Left lung (tissue), 10 donors: Measurements from ENCODE around the gene MAPT. TPM values are rescaled to one million over a fixed set of nuclear protein-coding genes. Genes with fewer than 3 reads are reported as not detected.
"Not testable (repeated sequence)": the region's sequence is repeated elsewhere in the genome, so short reads cannot be mapped to it uniquely, and the experiment has no call there.

Experiments
- ATAC-seq: fragments of 200-7000 bp; cut with Tn5 transposase; one replicate; pipeline ENCODE4 v1.9.1; 2020; ENCODE audit warnings: moderate library complexity
- DNase-seq, 4 donors: peaks; one replicate each; pipeline ENCODE4 v3.0.0-alpha.2; 2013 to 2020
- H3K27ac ChIP-seq, 2 donors: fragments of 200-600 bp; sonication (generic) in 1 of 2; one replicate each; pipeline versions ENCODE4 v1.5.0 to v1.8.0; 2020 to 2021
- H3K27me3 ChIP-seq, 2 donors: fragments of 200-600 bp; sonication (generic) in 1 of 2; one replicate each; pipeline versions ENCODE4 v1.5.0 to v1.8.0; 2020 to 2021
- H3K36me3 ChIP-seq, 2 donors: fragments of 200-600 bp; sonication (generic) in 1 of 2; one replicate each; pipeline versions ENCODE4 v1.5.0 to v1.8.0; 2020 to 2021
- H3K4me1 ChIP-seq, 2 donors: fragments of 200-600 bp; one replicate each; pipeline ENCODE4 v1.8.0; 2021
- H3K4me3 ChIP-seq, 2 donors: fragments of 200-600 bp; sonication (generic) in 1 of 2; one replicate each; pipeline versions ENCODE4 v1.5.0 to v1.8.0; 2020 to 2021; ENCODE audit warnings: mild to moderate bottlenecking in 1 of 2
- H3K9me3 ChIP-seq, 2 donors: fragments of 200-600 bp; sonication (generic) in 1 of 2; one replicate each; pipeline versions ENCODE4 v1.5.0 to v1.8.0; 2020 to 2021
- intact Hi-C, 2 donors: fragments of 100-400 bp; cut with DNase I; formaldehyde crosslinking; loops; one replicate each; pipeline versions ENCODE4 v1.11.2 to v1.14.2; 2022
- polyA plus RNA-seq, 6 donors: library from polyadenylated mRNA; unstranded; fragments of 120-200 nt; gene quantifications; one replicate each; pipeline ENCODE4 v1.2.1, GENCODE V29; 2013; ENCODE audit not compliant: insufficient read length in 6 of 6
- total RNA-seq, 2 donors: library from RNA; stranded (reverse); fragmentation: NEBNext Ultra II Directional; extraction: Animal tissue kit (Norgen Biotek cat#: 25700); gene quantifications; one replicate each; pipeline ENCODE4 v1.2.1, GENCODE V29; 2021
- TF ChIP-seq, protein P1 (sequence below), 2 donors: fragments of 200-600 bp; sonication (generic) in 1 of 2; IDR thresholded peaks; one replicate each; pipeline versions ENCODE4 v1.5.0 to v1.8.0; 2021; ENCODE audit warnings: antibody characterized with exemption in 2 of 2
- donor health status: DM: no; HTN: yes; CAD: no.
- donor health status: DM: no; HTN: no; CAD: no.

The MAPT gene
- total and polyA plus RNA-seq, 8 donors, result 0.99 to 7.7 (median 5.5) TPM

- Histone ChIP-seq H3K27me3 (peaks cover 2 to 61% of the 10 kb centered on the region in 2 donors), H3K4me3 (no peak overlapping the region), H3K9me3 (peaks cover 0 to 5% of the 10 kb centered on the region in 2 donors), H3K36me3 (no peaks in the 10 kb centered on the region), H3K27ac (no peak overlapping the region), H3K4me1 (no peaks in the 10 kb centered on the region)
- no peak for ATAC-seq
- intact Hi-C loops, result no loop called here
- DNase-seq, result no peak
- TF ChIP-seq, protein P1, sequence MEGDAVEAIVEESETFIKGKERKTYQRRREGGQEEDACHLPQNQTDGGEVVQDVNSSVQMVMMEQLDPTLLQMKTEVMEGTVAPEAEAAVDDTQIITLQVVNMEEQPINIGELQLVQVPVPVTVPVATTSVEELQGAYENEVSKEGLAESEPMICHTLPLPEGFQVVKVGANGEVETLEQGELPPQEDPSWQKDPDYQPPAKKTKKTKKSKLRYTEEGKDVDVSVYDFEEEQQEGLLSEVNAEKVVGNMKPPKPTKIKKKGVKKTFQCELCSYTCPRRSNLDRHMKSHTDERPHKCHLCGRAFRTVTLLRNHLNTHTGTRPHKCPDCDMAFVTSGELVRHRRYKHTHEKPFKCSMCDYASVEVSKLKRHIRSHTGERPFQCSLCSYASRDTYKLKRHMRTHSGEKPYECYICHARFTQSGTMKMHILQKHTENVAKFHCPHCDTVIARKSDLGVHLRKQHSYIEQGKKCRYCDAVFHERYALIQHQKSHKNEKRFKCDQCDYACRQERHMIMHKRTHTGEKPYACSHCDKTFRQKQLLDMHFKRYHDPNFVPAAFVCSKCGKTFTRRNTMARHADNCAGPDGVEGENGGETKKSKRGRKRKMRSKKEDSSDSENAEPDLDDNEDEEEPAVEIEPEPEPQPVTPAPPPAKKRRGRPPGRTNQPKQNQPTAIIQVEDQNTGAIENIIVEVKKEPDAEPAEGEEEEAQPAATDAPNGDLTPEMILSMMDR (IDR thresholded peaks at IDR 0.05), result no peak
These were observed 14.6 kb downstream of the MAPT start for GRCh38 chr17:45908935-45909334.

- Histone ChIP-seq H3K27ac (no peak overlapping the region), H3K4me3 (no peak overlapping the region), H3K27me3 (peaks cover 2 to 52% of the 10 kb centered on the region in 2 donors), H3K9me3 (peaks cover 0 to 5% of the 10 kb centered on the region in 2 donors), H3K36me3 (no peaks in the 10 kb centered on the region), H3K4me1 (no peaks in the 10 kb centered on the region)
- ATAC-seq (no peak), DNase-seq (no peak)
- TF ChIP-seq, protein P1 (IDR thresholded peaks at IDR 0.05), result no peak
- intact Hi-C loops, result no loop called here
These were observed 16.3 kb downstream of the MAPT start for GRCh38 chr17:45910667-45911066.

DNA sequence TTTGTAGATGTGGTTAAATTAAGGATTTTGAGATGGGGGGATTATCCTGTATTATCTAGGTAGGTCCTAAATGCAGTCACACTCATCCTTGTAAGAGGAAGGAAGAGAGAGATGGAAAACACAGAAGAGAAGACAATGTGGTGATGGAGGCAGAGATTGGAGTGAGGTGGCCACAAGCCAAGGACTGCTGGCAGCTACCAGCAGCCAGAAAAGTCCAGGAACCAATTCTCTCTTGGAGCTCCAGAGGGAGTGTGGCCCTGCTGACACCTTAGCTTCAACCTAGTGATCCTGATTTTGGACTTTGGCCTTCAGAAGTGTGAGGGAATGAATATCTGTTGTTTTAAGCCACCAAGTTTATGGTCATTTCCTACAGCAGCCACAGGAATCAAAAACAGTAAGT lies 18.0 kb downstream of the MAPT start:
- H3K27ac ChIP-seq, result no peak overlapping the region
- no peak for ATAC-seq
- intact Hi-C loops, result no loop called here
- no peaks in the 10 kb centered on the region for H3K36me3 ChIP-seq
- no peaks in the 10 kb centered on the region for H3K4me1 ChIP-seq
- no peak overlapping the region for H3K4me3 ChIP-seq
- H3K9me3 ChIP-seq, result peaks cover 0 to 5% of the 10 kb centered on the region in 2 donors
- TF ChIP-seq, protein P1 (IDR thresholded peaks at IDR 0.05), result no peak
- no peak for DNase-seq
- H3K27me3 ChIP-seq, result peaks cover 0 to 49% of the 10 kb centered on the region in 2 donors

DNA sequence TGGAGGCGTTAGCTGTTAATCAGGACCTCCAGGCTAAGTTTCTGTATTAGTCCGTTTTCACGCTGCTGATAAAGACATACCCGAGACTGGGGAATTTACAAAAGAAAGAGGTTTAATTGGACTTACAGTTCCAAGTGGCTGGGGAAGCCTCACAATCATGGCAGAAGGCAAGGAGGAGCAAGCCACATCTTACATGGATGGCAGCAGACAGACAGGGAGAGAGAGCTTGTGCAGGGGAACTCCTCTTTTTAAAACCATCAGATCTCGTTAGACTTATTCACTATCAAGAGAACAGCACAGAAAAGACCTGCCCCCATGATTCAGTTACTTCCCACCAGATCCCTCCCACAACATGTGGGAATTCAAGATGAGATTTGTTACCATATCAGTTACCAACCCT lies 18.7 kb downstream of the MAPT start:
- ATAC-seq, DNase-seq, H3K27ac ChIP-seq, intact Hi-C loops, H3K4me3 ChIP-seq, H3K36me3 ChIP-seq, H3K9me3 ChIP-seq, H3K4me1 ChIP-seq: not testable (repeated sequence)
- H3K27me3 ChIP-seq, result peaks cover 0 to 49% of the 10 kb centered on the region in 2 donors

DNA sequence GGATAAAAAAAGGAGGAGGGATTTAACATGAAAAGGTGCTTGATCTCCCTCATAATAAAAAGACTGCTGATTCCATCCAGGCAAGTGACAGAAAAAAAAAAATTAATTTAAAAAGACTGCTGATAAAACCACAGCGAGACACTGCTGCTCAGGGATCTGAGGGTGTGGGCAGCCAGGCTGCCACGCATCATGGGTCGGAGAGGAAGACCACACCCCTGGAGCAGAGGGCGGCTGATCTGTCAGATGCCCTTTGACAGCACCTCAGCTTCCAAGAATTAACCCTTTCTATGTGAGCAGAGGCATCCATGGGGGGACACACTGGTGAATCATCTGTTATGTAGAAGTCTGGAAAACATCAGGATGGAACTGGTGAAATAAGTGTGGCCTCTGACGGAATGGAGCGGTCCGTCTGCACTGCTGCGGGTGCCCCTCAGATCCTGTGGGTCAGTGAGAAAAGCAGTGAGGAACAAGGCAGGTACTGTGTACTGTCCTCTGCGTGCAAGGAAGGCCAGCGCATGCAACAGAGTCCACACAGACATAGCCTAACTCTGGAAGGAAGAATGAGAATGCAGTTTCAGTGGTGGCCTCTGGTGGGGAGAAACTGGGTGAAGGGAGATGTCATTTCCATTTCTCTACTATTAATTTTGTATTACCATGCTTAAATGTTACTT lies 19.8 kb downstream of the MAPT start:
- Histone ChIP-seq H3K27ac (no peak overlapping the region), H3K9me3 (peaks cover 0 to 5% of the 10 kb centered on the region in 2 donors), H3K27me3 (peaks cover 0 to 50% of the 10 kb centered on the region in 2 donors), H3K4me3 (no peak overlapping the region), H3K4me1 (no peaks in the 10 kb centered on the region), H3K36me3 (no peaks in the 10 kb centered on the region)
- DNase-seq, result no peak
- intact Hi-C loops, result no loop called here
- TF ChIP-seq, protein P1 (IDR thresholded peaks at IDR 0.05), result no peak
- no peak for ATAC-seq

GRCh38 chr17:45915263-45915662 lies 20.9 kb downstream of the MAPT start:
- DNase-seq (no peak), ATAC-seq (no peak)
- Histone ChIP-seq H3K4me3 (no peak overlapping the region), H3K4me1 (no peaks in the 10 kb centered on the region), H3K27me3 (peaks cover 0 to 39% of the 10 kb centered on the region in 2 donors), H3K36me3 (no peaks in the 10 kb centered on the region), H3K9me3 (peaks cover 0 to 5% of the 10 kb centered on the region in 2 donors), H3K27ac (no peak overlapping the region)
- intact Hi-C loops, result no loop called here
- TF ChIP-seq, protein P1 (IDR thresholded peaks at IDR 0.05), result no peak
